VCaP (cell line): ENCODE results near the gene PSG7.
A peak's percentile ranks its signal among the peaks of the same experiment; 100 is the strongest.
"Not testable (repeated sequence)": the region's sequence is repeated elsewhere in the genome, so short reads cannot be mapped to it uniquely, and the experiment has no call there.

Experiments used
- H3K27ac ChIP-seq: fragments of 450-650 bp; 2 replicates; pipeline ENCODE4 v1.5.1; 2017
- TF ChIP-seq, protein P1 (sequence below): fragments of 450-650 bp; conservative IDR thresholded peaks from 2 replicates; pipeline ENCODE4 v1.5.1; 2017; ENCODE audit warnings: mild to moderate bottlenecking, moderate library complexity

PSG7 gene

DNA sequence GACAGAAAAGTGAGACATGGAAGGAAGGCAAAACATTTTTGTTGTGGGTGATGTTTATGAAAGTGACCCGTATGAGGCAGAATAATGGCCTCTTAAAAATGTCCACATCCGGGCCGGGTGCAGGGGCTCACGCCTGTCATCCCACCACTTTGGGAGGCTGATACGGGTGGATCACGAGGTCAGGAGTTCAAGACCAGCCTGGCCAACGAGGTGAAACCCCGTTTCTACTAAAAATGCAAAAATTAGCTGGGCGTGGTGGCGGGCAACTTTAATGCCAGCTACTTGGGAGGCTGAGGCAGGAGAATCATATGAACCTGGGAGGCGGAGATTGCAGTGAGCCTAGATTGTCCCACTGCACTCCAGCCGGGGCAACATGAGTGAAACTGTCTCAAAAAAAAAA lies 37.3 kb downstream of the PSG7 start:
- not testable (repeated sequence) for H3K27ac ChIP-seq

DNA sequence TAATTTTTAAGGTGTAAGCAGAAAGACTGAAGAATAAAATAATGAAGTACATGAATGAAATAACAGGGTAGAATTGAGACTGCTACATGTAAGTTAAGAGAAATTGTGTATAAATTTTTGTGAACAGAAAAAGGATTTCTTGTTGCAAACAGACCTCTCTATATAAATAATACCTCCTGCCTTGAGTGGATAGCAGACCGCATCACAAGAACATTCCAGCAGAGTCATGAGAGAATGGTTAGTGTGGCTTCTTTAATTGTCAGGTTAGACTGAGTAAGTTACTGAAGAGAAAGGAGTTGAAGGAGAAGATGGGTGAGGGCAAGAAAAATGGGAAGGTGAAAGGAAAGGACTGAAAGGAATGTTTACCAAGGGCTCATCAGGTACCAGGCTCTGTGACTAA lies 37.9 kb downstream of the PSG7 start:
- H3K27ac ChIP-seq, result not testable (repeated sequence)

DNA sequence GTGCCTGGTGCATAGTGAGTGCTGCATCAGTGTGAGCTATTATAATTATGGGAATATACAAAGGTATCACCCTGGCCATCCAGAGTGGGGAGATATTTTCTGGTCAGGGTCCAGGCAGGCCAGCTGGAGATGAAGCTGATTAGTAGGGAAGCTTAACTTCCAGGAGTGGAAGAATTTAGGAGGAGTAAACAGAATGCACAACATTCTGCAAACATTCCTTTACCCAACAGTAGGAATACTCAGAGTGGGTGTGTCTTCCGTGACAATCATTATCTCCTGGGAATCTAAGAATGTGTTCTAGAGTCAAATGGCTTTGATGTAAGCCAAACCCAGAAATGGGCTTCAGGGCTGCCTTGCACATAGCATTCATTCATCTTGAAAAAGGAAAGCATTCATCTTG lies 38.4 kb downstream of the PSG7 start:
- not testable (repeated sequence) for H3K27ac ChIP-seq

DNA sequence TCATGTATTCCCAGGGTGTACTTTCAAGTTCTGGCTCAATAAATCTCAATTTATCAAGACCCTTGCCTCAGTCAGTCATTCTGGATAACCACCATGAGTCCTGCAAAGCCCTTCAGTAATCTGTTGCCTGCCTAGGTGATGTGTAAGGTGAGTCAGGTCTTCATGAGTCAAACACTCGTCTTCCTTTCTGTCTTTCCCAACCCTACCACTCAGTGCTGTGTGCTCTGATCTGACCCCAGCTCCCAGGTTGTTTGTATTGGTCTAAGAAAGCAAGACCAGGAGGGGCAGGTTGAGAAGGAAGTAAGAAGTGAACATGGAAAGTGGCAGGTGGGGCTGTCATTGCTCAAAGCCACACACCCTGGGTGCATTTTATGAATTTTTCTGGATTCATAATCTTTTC lies 39.3 kb downstream of the PSG7 start:
- H3K27ac ChIP-seq, result not testable (repeated sequence)

DNA sequence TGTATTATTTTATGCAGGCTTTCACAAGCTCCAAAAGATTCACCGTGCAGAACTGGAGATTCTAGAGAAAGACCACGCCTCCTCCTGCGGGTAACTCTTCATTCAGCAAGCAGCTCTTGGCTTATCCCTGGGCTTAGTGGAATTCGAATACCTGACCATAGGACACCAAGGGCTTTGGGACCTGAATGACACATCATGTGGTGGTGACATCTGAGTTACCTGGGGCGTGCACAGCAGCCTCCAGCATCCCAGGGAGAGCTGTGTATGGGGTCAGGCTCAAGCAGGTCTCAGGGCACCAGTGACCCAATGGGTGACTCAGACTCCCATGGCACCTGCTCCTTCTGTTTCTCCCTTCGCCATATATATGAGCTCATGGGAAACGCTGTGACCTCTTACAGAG lies 46.6 kb downstream of the PSG7 start:
- H3K27ac ChIP-seq, result not testable (repeated sequence)

DNA sequence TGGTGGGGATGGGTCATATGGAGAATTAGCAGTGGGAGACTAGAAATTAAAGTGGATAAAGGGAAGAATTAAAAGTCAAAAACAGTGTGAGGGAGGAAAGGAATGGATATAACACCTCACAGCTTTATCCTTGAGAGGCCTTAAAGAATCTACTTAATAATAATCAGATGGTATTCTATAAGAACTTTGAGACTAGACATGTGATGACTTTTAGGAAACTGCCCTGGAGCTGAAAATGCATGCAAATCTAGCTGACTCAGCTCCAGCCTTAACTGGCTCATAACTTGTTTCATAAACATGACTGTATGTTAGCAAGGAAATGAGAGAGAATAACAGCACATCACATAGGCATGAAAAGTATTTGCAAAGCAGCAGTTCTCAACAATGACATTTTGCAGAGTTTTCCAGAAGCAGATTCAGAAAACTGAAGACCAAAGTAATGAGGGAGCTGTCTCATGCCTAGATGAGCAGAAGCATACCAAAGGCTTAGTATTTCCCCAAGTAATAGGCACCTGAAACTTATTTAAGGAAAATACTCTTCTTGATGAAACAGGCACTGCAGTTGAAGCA lies 49.0 kb downstream of the PSG7 start:
- not testable (repeated sequence) for H3K27ac ChIP-seq

DNA sequence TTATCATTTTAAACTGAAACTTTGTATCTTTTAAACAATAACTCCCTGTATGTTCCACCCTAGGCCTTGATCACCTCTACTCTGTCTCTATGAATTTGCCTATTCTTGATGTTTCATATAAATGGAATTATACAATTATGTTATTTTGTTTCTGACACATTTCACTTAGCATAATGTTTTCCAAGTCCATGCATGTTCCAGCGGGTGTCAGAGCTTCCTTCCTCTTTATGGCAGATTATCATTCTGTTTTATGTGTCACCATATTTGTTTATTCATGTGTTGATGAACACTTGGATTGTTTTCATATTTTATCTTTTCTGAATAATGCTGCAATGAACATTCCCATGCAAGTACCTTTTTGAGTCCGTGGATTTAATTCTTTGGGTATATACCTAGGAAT lies 54.3 kb downstream of the PSG7 start:
- H3K27ac ChIP-seq, result not testable (repeated sequence)

DNA sequence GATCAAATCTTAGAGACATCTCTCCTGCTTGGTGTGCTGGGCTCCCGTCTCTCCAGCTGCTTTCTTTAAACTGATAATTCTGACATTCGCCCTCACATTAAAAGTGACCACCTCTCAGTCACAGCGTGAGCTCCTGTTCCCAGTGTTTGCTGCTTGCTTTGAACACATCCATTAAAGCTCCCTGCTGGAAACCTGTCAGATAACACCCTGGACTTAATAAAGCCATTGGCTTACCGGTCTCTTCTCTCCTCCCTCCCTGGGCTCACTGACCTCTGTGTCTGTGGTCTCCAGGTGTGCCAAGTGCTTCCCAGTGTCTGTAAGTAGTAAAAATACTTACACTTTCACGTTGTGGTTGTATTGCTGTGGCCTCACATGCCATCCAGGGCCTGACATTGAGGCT lies 55.0 kb downstream of the PSG7 start:
- not testable (repeated sequence) for H3K27ac ChIP-seq

DNA sequence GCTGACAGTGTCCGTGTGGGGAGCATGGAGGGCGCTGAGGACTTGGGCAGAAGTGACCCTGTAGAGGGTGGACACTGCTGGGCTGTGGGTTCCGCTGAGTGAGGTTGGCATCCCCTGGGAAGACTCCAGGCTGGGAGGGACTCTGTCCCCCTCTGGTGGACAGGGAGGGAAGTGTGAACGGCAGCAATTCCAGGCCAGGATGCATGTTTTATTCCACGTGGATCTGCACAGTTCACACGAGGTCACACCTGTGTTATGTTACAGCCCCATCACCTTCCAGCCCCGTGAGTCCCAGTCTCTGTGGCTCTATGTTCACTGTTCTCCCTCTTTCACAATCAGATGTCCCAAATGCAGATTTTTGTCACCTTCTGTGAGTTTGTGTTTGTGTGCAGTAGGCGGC lies 55.7 kb downstream of the PSG7 start:
- TF ChIP-seq, protein P1, sequence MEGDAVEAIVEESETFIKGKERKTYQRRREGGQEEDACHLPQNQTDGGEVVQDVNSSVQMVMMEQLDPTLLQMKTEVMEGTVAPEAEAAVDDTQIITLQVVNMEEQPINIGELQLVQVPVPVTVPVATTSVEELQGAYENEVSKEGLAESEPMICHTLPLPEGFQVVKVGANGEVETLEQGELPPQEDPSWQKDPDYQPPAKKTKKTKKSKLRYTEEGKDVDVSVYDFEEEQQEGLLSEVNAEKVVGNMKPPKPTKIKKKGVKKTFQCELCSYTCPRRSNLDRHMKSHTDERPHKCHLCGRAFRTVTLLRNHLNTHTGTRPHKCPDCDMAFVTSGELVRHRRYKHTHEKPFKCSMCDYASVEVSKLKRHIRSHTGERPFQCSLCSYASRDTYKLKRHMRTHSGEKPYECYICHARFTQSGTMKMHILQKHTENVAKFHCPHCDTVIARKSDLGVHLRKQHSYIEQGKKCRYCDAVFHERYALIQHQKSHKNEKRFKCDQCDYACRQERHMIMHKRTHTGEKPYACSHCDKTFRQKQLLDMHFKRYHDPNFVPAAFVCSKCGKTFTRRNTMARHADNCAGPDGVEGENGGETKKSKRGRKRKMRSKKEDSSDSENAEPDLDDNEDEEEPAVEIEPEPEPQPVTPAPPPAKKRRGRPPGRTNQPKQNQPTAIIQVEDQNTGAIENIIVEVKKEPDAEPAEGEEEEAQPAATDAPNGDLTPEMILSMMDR, result peak; percentile 25
- H3K27ac ChIP-seq, result not testable (repeated sequence)

DNA sequence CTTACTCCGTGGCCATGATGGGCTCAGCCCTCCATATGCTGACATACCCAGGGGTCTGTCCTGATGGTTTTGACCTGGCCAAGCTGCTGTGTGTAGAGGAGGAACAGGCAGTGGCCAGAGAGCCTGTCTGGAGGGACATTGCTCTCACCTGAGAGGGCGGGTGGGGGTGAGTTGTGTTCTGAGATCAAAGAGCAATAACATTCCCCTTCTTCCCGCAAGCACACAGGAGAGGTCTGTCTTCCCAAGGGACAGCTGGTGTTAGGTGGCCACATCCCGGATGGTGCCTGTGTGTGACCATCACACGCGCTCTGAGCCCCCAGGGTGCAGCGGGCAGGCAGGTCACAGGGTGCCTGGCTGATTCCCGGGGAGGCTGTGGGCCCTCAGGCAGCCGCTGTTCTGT lies 56.4 kb downstream of the PSG7 start:
- H3K27ac ChIP-seq, result not testable (repeated sequence)

DNA sequence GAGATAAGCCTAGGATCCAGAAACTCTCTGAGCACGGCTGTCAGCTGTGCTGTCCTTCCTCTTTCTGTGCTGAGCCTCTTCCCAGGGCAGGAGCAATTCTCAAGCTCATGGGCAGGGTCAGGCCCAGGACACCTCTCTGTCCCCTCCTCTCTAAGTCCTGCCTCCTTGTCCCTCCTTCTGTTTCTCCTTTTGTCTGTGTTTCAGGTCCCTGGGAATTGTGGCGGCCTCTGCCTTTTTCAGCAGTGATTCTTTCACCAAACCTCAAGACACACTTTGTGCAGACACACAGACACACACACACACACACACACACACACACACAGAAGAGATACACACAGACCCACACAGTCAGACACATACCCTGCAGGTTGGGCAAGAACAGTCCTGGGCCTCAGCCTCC lies 57.4 kb downstream of the PSG7 start, which contains the start of gene PSG1:
Gene PSG1, minus strand, starts transcription at position 101 of the 400 bp plus-strand sequence. CDS start 132 bp downstream, outside the sequence.
- TF ChIP-seq, protein P1, result no peak
- no peak within 1 kb of the TSS for H3K27ac ChIP-seq

DNA sequence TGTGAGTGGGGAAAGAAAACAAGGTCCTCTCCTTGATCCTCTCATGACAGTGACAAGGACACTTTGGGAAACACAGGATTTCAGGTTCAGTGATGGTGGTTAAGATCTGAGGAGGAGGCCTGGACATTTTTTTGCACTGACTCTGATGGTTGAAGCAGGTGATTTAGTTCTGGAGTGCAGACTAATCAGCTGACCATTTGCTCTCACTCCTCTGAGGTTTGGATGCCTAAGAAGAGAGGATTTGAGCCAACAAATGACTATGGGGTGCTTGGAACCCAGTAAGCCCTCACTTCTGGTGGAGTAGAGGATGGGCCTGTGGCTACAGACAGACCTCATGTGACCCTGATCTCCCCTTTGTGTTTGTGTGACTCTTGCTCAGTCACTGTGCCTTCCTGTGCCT lies 60.4 kb downstream of the PSG7 start:
- not testable (repeated sequence) for H3K27ac ChIP-seq

DNA sequence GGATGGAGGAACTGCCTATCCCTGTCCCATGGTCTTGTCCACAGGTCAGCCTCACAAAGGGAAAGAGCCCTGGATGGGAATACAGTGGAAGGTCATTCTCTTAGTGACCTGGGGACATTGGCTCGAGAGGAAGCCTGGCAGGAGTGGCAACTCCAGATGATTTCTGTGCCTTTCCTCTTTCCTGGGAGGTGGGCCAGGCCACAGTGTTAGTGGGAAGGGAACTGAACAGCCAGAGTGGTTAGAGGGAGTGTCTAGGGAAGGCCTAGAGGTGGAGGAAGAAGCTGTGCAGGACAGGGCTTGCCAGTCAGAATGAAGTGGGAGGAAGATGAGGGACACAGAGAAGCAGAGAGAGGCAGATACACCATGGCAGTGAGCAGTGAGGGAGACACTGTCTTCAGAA lies 61.1 kb downstream of the PSG7 start:
- H3K27ac ChIP-seq, result not testable (repeated sequence)

DNA sequence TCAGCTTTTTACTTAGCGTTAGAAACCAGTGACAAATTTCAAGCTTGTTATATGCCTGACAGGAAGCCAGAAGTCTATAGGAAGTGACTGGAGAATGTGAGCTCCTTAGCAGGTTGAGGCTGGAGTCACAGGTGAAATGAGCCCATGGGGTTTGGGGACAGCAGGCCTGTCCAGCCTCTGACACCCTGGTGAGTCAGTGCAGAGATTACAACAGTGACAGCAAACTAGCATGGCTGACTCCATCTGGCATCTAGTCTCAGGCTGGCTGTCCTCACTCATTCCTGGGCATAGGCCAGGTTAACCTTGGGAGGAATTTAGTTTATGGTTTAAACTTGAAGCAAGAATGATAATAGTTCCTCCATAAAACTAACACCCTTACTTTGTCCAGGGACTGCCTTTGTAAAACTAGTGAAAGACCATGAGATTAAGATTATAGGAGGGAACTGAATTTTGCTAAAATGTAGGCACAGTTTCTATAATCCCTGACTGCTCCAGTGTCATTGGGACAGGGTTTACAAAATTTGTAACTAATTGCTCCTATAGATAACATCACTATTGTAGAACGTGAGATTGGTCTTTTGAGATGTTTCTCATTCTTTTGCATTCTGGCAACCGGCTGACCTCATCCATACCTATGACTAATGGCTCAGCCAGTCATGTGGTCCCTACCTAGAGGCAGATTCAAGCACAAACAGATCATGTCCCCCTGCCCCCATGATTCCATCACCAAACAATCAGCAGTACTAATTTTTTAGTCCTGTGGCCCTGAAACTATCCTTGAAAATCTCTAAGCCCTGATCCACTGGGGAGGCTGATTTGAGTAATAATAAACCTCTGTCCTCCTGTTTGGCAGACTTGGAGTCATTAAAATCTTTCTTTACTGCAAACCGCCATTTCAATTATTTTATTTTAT lies 61.9 kb downstream of the PSG7 start:
- H3K27ac ChIP-seq, result not testable (repeated sequence)

DNA sequence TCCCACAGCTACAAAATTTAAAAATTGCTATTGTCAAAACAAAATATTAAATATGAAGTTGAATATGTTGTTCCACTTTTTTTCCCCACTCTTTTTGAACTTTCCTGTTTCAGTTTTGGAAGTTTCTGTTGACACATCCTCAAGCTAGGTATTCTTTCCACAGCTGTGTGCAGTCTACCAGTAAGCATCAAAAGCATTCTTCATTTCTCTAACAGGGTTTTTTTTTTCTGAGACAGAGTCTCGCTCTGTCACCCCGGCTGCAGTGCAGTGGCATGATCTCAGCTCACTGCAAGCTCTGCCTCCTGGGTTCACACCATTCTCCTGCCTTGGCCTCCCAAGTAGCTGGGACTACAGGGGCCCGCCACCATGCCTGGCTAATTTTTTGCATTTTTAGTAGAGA lies 62.9 kb downstream of the PSG7 start:
- H3K27ac ChIP-seq, result not testable (repeated sequence)
